A673 (cell line): ENCODE data around the gene LTBP2. TPM values are rescaled to one million over a fixed set of nuclear protein-coding genes. Genes with fewer than 3 reads are reported as not detected.

ENCODE experiments used
- BruUV-seq: library from RNA; stranded (reverse); fragments of 400-500 nt; replicated peaks from 2 replicates; lab custom pipeline; 2021; lab: Mats Ljungman, UMichigan
- CTCF ChIA-PET: fragments of 300-600 bp; sonication (Branson Sonifier 250); formaldehyde crosslinking; loops from one replicate; lab custom pipeline; 2022; ENCODE audit warnings: antibody characterized with exemption; lab: Charles Lee
- POLR2A ChIA-PET: fragments of 300-600 bp; sonication (Branson Sonifier 250); formaldehyde crosslinking; loops from one replicate; lab custom pipeline; 2022; ENCODE audit warnings: antibody characterized with exemption; ENCODE audit not compliant: low non-redundant PET; lab: Charles Lee
- DNase-seq: peaks from one replicate; pipeline ENCODE4 v3.0.0-alpha.2; 2015; ENCODE audit warnings: low spot score
- H3K27ac ChIP-seq: fragments of 200-600 bp; sonication (generic); 2 replicates; pipeline ENCODE4 v1.5.1; 2016; ENCODE audit warnings: mixed run types, low read depth, mild to moderate bottlenecking, mixed read lengths, antibody characterized with exemption, low read length; ENCODE audit not compliant: poor library complexity, severe bottlenecking
- H3K27me3 ChIP-seq: fragments of 200-600 bp; sonication (generic); replicated peaks from 2 replicates; pipeline ENCODE4 v1.6.1; 2017; ENCODE audit warnings: mixed run types, low read depth, mild to moderate bottlenecking, mixed read lengths, antibody characterized with exemption, low read length; ENCODE audit not compliant: insufficient read depth, poor library complexity
- H3K36me3 ChIP-seq: fragments of 200-600 bp; sonication (generic); 2 replicates; pipeline ENCODE4 v1.6.1; 2016; ENCODE audit warnings: mixed run types, mild to moderate bottlenecking, mixed read lengths, antibody characterized with exemption, low read length; ENCODE audit not compliant: insufficient read depth, poor library complexity, severe bottlenecking
- H3K4me1 ChIP-seq: fragments of 200-600 bp; sonication (generic); 2 replicates; pipeline ENCODE4 v1.6.1; 2017; ENCODE audit warnings: mixed run types, mild to moderate bottlenecking, mixed read lengths, antibody characterized with exemption, low read length; ENCODE audit not compliant: insufficient read depth, poor library complexity, severe bottlenecking
- H3K4me3 ChIP-seq: fragments of 200-600 bp; sonication (generic); 2 replicates; pipeline ENCODE4 v1.5.1; 2016; ENCODE audit warnings: low read depth, mixed run types, mild to moderate bottlenecking, mixed read lengths, low read length; ENCODE audit not compliant: poor library complexity, severe bottlenecking
- H3K9me3 ChIP-seq: fragments of 200-600 bp; sonication (generic); 2 replicates; pipeline ENCODE4 v1.6.1; 2016; ENCODE audit warnings: mixed run types, low read depth, mild to moderate bottlenecking, mixed read lengths, antibody characterized with exemption, low read length; ENCODE audit not compliant: poor library complexity, severe bottlenecking
- CTCF ChIP-seq: fragments of 300-800, 200-600 bp; sonication (generic); conservative IDR thresholded peaks from 2 replicates; pipeline ENCODE4 v1.5.1; 2017; ENCODE audit warnings: low read depth, mild to moderate bottlenecking, antibody characterized with exemption, low read length, moderate library complexity, mixed read lengths
- EZH2 ChIP-seq: fragments of 200-600 bp; sonication (generic); IDR thresholded peaks from 2 replicates; pipeline ENCODE4 v1.6.1; 2017; ENCODE audit warnings: borderline replicate concordance, low read depth, mild to moderate bottlenecking, mixed read lengths, antibody characterized with exemption, low read length; ENCODE audit not compliant: poor library complexity, severe bottlenecking
- intact Hi-C: fragments of 100-400 bp; cut with micrococcal nuclease; formaldehyde crosslinking; loops from one replicate; pipeline ENCODE4 v1.10.0; 2022; ENCODE audit not compliant: unreplicated experiment
- total RNA-seq: library from RNA; stranded (reverse); gene quantifications from 2 replicates; pipeline ENCODE4 v1.2.3, GENCODE V29; 2021

The LTBP2 gene
- total RNA-seq, 1 experiment from 2014 or later = 0.26 TPM

DNA sequence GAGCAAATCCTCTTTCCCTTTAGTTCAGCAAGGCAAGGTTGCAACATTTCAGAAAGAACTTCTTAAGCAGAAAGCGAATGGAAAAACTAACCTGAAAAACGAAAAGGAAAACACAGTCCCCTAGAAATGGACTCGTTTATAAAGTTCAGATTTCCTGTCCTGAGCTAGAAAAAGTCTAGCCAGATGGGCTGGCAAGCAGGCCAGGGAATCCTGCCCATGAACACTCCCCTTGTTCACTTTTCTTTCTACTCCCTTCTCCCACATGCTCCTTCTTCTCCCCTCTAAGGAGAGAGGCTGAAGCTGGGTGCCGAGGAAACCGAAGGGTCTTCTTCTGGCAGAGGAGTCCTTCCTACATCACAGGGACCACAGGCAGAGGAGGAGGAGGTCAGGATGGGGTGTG, 27.1 kb downstream of the LTBP2 start:
- no peaks in the 10 kb centered on the region for H3K4me1 ChIP-seq
- DNase-seq = no peak
- no peaks in the 10 kb centered on the region for H3K9me3 ChIP-seq
- TF ChIP-seq CTCF (no peak), EZH2 (no peak)
- POLR2A ChIA-PET = no interaction called here
- BruUV-seq = no TSS peak
- intact Hi-C loops = no loop called here
- no peak overlapping the region for H3K4me3 ChIP-seq
- H3K36me3 ChIP-seq = no peaks in the 10 kb centered on the region
- no peaks in the 10 kb centered on the region for H3K27me3 ChIP-seq
- CTCF ChIA-PET = no interaction called here
- no peak overlapping the region for H3K27ac ChIP-seq

GRCh38 chr14:74583689-74584434, 28.2 kb downstream of the LTBP2 start:
- BruUV-seq = no TSS peak
- POLR2A ChIA-PET = no interaction called here

DNA sequence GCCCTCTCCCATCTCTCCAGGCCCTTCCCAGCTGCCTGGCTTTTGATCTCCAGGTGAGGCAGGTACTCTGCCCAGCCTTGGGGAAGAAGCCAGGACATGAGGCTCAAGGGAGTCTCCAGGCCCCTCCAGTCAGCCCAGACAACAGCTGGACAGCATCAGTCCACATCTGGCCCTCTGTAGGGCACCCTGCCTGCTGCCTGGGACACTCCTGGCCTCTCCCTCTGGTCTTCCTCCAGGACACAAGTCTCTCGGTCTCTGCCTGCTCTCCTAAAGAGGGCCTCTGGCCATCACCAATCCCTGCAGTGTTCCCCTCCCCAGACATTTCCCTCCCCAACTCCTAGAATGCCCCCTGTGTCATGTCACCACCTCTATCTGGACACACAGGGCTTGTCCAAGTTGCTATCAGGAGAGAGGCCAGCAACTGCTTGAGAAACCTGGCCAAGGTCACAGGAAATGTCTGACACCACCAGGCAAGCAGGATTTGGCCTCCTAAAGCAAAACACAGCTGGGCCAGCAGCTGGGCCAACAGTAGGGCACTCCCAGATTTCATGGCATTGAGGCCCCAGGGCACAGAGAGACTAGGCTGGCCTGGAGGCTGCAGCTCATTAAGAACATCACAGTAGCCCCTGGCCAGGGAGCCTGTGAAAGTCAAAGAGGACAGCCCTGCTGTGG, 29.0 kb downstream of the LTBP2 start:
- ChIA-PET CTCF (no interaction called here), POLR2A (no interaction called here)
- Histone ChIP-seq H3K4me1 (no peaks in the 10 kb centered on the region), H3K36me3 (no peaks in the 10 kb centered on the region), H3K9me3 (no peaks in the 10 kb centered on the region), H3K4me3 (no peak overlapping the region), H3K27me3 (no peaks in the 10 kb centered on the region), H3K27ac (no peak overlapping the region)
- DNase-seq = no peak
- TF ChIP-seq EZH2 (no peak), CTCF (no peak)
- BruUV-seq = no TSS peak
- intact Hi-C loops = no loop called here

More at GRCh38 chr14:74583689-74584434, 28.2 kb downstream of the LTBP2 start:
- intact Hi-C loops = no loop called here
- Histone ChIP-seq H3K27me3 (no peaks in the 10 kb centered on the region), H3K27ac (no peak overlapping the region), H3K36me3 (no peaks in the 10 kb centered on the region), H3K4me1 (no peaks in the 10 kb centered on the region), H3K9me3 (no peaks in the 10 kb centered on the region), H3K4me3 (no peak overlapping the region)
- TF ChIP-seq CTCF (no peak), EZH2 (no peak)
- DNase-seq = no peak
- CTCF ChIA-PET = interaction anchor here (0.6 kb wide), 1 partner anchor 202 kb away, joined by 5 read pairs; no protein-coding TSS in a partner anchor
